Adrenal gland (tissue), 12 donors: ENCODE results near the gene LPAR3. TPM values are rescaled to one million over a fixed set of nuclear protein-coding genes. Genes with fewer than 3 reads are reported as not detected.

Experiments
- DNase-seq, 7 donors: peaks; one replicate each; pipeline ENCODE4 v3.0.0-alpha.2; 2019 to 2020
- H3K27ac ChIP-seq, 5 donors: fragments of 200-600 bp; sonication (generic) in 4 of 5; 1 replicate in 3 of 5; 2 replicates in 2 of 5; pipeline versions ENCODE4 v1.5.1 to v1.8.0; 2016 to 2020; ENCODE audit warnings: mild to moderate bottlenecking in 1 of 5
- H3K27me3 ChIP-seq: fragments of 200-600 bp; 2 replicates; pipeline ENCODE4 v1.8.0; 2021
- H3K36me3 ChIP-seq, 2 donors: fragments of 200-600 bp; replicated peaks in 1 of 2; 1 replicate in 1 of 2; 2 replicates in 1 of 2; pipeline versions ENCODE4 v1.5.1 to v1.8.0; 2018 to 2022
- H3K4me1 ChIP-seq, 2 donors: fragments of 200-600 bp; replicated peaks in 1 of 2; 1 replicate in 1 of 2; 2 replicates in 1 of 2; pipeline versions ENCODE4 v1.5.1 to v1.8.0; 2018 to 2021
- H3K4me3 ChIP-seq, 4 donors: fragments of 200-600 bp; sonication (generic) in 3 of 4; one replicate each; pipeline ENCODE4 v1.5.1; 2016 to 2018
- H3K9me3 ChIP-seq, 3 donors: fragments of 200-600 bp; sonication (generic) in 1 of 3; replicated peaks in 1 of 3; 1 replicate in 2 of 3; 2 replicates in 1 of 3; pipeline versions ENCODE4 v1.5.1 to v1.8.0; 2016 to 2021
- POLR2A ChIP-seq, 2 donors: fragments of 450-650 bp; IDR thresholded peaks; one replicate each; pipeline ENCODE4 v1.6.1; 2017; ENCODE audit warnings: antibody characterized with exemption in 2 of 2, mild to moderate bottlenecking in 2 of 2, moderate library complexity in 1 of 2
- WGBS, 4 donors: extraction: QIAGEN DNeasy Blood & Tissue Kit in 2 of 4; methylation state at CpG; one replicate each; pipeline versions ENCODE4 v1.1.5 to v1.1.7; 2013 to 2017; 5-methylcytosine and 5-hydroxymethylcytosine counted together
- intact Hi-C, 2 donors: fragments of 100-400 bp; cut with DNase I; formaldehyde crosslinking; loops; one replicate each; pipeline versions ENCODE4 v1.14.1 to v1.15.0; 2022 to 2023
- polyA plus RNA-seq, 3 donors: library from polyadenylated mRNA; stranded (reverse); fragments of 200-250 nt in 2 of 3; fragments of 350-450 nt in 1 of 3; fragmentation: Illumina TruSeq in 1 of 3; extraction: RNeasy Lipid Tissue Mini Kit (QIAGEN cat#74804) in 1 of 3; gene quantifications; one replicate each; pipeline ENCODE4 v1.2.3, GENCODE V29; 2013 to 2014
- total RNA-seq, 9 donors: library from RNA; depleted of rRNA in 4 of 9; stranded (reverse); fragments of >200 nt in 4 of 9; fragments of 120-200 nt in 1 of 9; fragmentation: NEBNext Ultra II Directional in 1 of 9; extraction: Animal tissue kit (Norgen Biotek cat#: 25700) in 1 of 9; gene quantifications; one replicate each; pipeline versions ENCODE4 v1.1.0 to v1.2.4, GENCODE V29; 2013 to 2023
- TF ChIP-seq, protein P1 (sequence below), 6 experiments: fragments of 450-650 bp in 4 of 6; fragments of 200-600 bp in 2 of 6; sonication (generic) in 1 of 6; IDR thresholded peaks; 1 replicate in 5 of 6; 2 replicates in 1 of 6; pipeline versions ENCODE4 v1.5.1 to v1.8.0; 2016 to 2021; ENCODE audit warnings: antibody characterized with exemption in 6 of 6, mild to moderate bottlenecking in 2 of 6, moderate library complexity in 1 of 6
- donor health status: healthy with polysubstance abuse.
- donor health status: Bipolar disorder and iron deficiency.
- donor health status: DM: yes; HTN: yes; CAD: no.
- donor health status: DM: no; HTN: no; CAD: no.
- donor health status: DM: no; HTN: no; CAD: no.
- donor health status: DM: yes; HTN: yes; CAD: no.

LPAR3 gene
- total and polyA plus RNA-seq, 12 donors = 0.06 to 7.1 (median 1.8) TPM

DNA sequence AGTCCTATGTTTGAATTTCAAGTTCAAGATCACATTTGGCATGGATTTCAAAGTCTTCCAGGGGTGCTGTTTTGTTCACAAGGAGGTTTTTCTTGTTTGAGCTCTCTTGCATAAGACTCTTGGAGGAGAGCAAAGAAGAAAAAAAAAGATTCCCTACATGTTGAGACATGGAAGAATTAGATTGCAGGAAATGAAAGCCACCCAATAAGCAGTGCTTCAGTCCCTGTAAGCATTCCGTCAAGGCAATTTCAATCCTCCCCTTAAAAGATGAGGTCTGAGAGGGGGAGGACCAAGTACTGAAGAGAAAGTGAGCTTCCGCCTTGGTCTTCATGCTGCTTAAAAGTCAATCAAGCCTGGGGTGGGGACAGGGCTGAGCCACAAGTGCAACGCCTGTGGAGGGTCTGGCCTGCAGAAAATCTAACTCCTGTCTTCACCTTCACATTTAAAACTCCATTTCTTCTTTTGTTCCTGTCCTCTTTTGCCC, 50.2 kb downstream of the LPAR3 start:
- 81 to 87% (median 83%) methylated on average over 3 of the region's 3 CpGs for WGBS, 4 donors
- H3K27ac ChIP-seq = no peak overlapping the region
- no peaks in the 10 kb centered on the region for H3K9me3 ChIP-seq
- no peak overlapping the region for H3K4me3 ChIP-seq
- no peaks in the 10 kb centered on the region for H3K36me3 ChIP-seq
- no peak for TF ChIP-seq POLR2A (IDR thresholded peaks at IDR 0.05)
- TF ChIP-seq, protein P1, sequence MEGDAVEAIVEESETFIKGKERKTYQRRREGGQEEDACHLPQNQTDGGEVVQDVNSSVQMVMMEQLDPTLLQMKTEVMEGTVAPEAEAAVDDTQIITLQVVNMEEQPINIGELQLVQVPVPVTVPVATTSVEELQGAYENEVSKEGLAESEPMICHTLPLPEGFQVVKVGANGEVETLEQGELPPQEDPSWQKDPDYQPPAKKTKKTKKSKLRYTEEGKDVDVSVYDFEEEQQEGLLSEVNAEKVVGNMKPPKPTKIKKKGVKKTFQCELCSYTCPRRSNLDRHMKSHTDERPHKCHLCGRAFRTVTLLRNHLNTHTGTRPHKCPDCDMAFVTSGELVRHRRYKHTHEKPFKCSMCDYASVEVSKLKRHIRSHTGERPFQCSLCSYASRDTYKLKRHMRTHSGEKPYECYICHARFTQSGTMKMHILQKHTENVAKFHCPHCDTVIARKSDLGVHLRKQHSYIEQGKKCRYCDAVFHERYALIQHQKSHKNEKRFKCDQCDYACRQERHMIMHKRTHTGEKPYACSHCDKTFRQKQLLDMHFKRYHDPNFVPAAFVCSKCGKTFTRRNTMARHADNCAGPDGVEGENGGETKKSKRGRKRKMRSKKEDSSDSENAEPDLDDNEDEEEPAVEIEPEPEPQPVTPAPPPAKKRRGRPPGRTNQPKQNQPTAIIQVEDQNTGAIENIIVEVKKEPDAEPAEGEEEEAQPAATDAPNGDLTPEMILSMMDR (IDR thresholded peaks at IDR 0.05) = no peak
- intact Hi-C loops = no loop called here
- no peak for DNase-seq
- no peaks in the 10 kb centered on the region for H3K27me3 ChIP-seq
- no peaks in the 10 kb centered on the region for H3K4me1 ChIP-seq

- intact Hi-C loops = no loop called here
- no peaks in the 10 kb centered on the region for H3K4me1 ChIP-seq
- no peak overlapping the region for H3K27ac ChIP-seq
- no peak for DNase-seq
- TF ChIP-seq POLR2A (IDR thresholded peaks at IDR 0.05) = no peak
- TF ChIP-seq, protein P1 (IDR thresholded peaks at IDR 0.05) = no peak
- H3K36me3 ChIP-seq = no peaks in the 10 kb centered on the region
- H3K9me3 ChIP-seq = no peaks in the 10 kb centered on the region
- WGBS, 4 donors = 74 to 88% (median 81%) methylated on average over 2 of the region's 2 CpGs
- H3K4me3 ChIP-seq = no peak overlapping the region
- H3K27me3 ChIP-seq = no peaks in the 10 kb centered on the region
Observed at GRCh38 chr1:84841971-84842370, 51.0 kb downstream of the LPAR3 start.

GRCh38 chr1:84840346-84840745, 52.7 kb downstream of the LPAR3 start:
- Histone ChIP-seq H3K36me3 (no peaks in the 10 kb centered on the region), H3K27ac (no peak overlapping the region), H3K4me3 (no peak overlapping the region), H3K4me1 (no peaks in the 10 kb centered on the region), H3K27me3 (no peaks in the 10 kb centered on the region), H3K9me3 (no peaks in the 10 kb centered on the region)
- TF ChIP-seq POLR2A (IDR thresholded peaks at IDR 0.05) = no peak
- TF ChIP-seq, protein P1 (IDR thresholded peaks at IDR 0.05) = no peak
- DNase-seq = no peak
- intact Hi-C loops = no loop called here

GRCh38 chr1:84839544-84839943, 53.5 kb downstream of the LPAR3 start:
- intact Hi-C loops = no loop called here
- WGBS, 4 donors = 59 to 78% (median 63%) methylated on average over 1 of the region's 1 CpG
- no peaks in the 10 kb centered on the region for H3K9me3 ChIP-seq

More at GRCh38 chr1:84839544-84839943, 53.5 kb downstream of the LPAR3 start:
- DNase-seq = no peak
- H3K4me3 ChIP-seq = no peak overlapping the region
- no peak overlapping the region for H3K27ac ChIP-seq
- TF ChIP-seq, protein P1 (IDR thresholded peaks at IDR 0.05) = no peak
- TF ChIP-seq POLR2A (IDR thresholded peaks at IDR 0.05) = no peak
- H3K4me1 ChIP-seq = no peaks in the 10 kb centered on the region
- no peaks in the 10 kb centered on the region for H3K36me3 ChIP-seq
- H3K27me3 ChIP-seq = no peaks in the 10 kb centered on the region
